NCI-H345 (cell line): ENCODE measurements around the gene FOXP1.
A peak's percentile ranks its signal among the peaks of the same experiment; 100 is the strongest.

ENCODE experiments used
- DNase-seq: peaks from one replicate; lab custom pipeline; 2025; lab: John Stamatoyannopoulos, UW

The FOXP1 gene

DNA sequence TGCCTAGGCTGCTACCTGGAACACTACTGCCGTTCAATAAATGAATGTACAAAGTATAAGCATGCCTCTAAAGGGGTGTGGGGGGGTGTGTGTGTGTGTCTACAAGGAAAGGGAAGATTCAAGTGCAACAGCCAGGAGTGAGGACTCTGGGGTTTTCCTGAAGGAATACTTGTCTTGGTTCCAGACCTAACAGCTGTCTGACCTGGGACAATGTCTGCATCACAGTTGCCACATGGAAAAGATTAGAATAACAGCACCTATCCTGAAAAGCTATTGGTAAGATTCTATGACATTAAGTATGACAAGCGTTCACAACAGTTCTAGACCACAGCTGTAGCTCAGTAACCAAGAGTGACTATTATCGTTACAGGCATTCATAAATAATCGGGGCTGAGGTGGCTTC is 345.2 kb downstream of the FOXP1 start:
- no peak for DNase-seq

DNA sequence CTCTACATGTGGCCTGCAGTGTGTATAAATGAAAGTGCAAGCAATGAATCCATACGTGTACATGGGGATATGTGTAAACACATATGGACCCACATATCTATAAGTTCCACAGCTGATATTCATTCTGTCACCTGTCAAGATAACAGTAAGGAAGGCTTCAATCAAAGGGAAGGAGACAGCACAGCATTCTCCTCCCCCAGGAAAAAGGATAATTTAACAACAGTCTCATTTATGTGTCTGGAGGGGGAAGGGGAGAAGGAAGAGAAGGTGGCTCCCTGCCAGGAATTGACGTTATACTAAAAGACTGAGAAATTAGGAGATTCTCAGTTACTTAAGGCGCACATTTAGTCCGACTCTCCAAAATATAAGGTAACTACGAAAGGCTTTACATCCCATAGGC is 345.9 kb downstream of the FOXP1 start:
- no peak for DNase-seq

DNA sequence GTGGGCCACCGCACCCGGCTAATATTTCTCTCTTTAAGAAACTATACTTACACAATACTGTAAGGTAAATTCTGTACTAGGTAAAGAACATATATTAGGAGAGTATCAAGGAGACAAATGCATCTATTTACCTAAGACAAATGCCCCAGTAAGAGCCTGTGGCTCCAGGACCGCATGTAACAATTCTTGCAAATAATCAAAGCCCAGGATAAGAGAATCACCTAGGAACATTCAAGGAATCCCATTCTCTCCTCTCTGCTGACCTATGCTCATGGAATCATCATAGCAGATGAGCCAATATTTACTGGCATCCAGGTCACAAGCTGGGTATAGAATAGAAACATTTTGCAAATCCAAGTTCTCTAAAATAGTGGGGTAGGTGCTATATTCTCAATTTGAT is 347.7 kb downstream of the FOXP1 start:
- no peak for DNase-seq

DNA sequence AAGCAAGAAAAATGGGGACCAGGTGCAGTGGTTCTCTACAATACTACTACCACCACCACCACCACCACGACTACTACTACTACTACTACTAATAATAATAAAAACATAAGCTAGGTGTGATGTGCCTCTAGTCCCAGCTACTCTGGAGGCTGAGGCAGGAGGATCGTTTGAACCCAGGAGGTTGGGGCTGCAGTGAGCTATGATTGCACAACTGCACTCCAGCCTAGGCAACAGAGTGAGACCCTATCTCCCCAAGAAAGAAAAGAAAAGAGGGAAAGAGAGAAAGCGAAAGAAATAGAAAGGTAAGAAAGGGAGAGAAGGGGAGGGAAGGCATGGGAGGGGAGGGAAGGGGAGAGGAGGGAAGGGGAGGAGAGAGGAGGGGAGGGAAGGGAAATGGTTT is 350.6 kb downstream of the FOXP1 start:
- DNase-seq, result no peak

DNA sequence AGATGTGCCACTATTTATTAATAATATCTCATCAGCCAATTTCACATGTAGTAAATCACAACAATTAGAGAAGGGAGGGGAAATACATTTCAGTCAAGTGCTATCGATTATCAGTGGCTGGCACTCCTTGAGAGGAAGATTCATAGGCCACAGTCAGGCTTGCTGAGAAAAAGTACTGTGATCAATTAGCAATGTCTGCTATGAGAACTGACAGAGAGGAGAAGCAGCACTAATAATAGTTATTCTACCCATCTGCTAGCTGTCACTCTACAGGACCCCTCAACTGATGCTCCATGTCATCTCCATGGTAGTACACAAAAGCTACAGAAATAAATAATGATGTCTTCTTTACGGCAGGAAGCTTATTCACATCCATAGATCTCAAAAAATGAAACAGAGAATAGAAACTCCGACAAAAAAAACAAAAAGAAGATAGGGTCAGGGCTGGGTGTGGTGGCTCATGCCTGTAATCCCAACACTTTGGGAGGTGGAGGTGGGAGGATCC is 351.3 kb downstream of the FOXP1 start:
- no peak for DNase-seq

DNA sequence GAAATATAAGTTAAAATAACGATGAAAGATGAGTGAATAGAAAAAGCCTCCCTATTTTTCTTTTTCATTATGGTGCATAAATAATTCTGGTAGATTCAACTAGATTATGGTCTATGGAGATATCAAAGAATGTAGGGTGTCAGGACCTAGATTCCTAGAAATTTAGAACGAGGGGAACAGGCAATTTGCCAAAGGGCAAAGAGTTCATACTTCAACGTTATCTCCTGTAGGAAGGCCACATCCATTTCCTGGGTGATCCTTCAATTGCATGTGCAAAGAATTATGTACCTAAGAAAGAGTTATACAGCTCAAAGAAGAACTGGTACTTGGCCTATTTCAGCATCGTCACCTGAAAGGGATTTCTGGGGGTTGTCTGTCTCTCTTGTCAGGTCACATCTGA is 351.8 kb downstream of the FOXP1 start:
- DNase-seq, result no peak

DNA sequence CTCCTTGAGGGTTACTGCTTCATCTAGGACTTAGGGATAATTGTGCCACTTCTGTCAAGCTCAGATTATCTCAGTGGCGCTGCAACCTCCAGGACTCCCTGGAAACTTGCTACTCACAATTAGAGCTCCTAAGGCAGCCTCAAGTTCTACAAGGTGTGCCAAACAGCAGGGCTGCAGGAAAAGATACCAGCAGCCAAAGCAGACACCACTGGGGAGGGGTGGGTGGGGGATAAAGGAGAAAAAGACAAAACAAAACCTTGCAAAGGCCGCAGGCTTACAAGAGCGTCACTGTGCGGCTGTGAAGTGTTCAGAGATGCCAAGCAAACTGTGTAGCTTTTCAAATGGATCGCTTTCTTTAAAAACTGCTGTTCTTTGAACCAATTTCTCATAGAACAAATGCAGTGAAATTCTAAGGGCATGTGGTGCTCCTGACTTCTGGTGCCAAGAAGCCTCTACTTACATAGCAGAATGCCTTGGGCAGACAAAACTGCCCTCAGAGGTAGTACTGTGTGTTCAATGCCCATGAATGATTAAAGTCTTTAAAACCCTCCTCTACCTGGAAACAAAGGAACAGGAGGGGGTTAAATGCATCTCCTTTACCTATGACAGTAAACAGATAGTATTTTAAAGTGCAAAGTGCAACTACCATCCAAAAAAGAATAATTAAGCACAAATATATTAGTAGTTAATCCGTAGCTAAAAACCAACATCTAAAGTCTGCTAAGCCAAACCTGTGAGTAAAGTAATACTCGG is 353.4 kb downstream of the FOXP1 start:
- no peak for DNase-seq

DNA sequence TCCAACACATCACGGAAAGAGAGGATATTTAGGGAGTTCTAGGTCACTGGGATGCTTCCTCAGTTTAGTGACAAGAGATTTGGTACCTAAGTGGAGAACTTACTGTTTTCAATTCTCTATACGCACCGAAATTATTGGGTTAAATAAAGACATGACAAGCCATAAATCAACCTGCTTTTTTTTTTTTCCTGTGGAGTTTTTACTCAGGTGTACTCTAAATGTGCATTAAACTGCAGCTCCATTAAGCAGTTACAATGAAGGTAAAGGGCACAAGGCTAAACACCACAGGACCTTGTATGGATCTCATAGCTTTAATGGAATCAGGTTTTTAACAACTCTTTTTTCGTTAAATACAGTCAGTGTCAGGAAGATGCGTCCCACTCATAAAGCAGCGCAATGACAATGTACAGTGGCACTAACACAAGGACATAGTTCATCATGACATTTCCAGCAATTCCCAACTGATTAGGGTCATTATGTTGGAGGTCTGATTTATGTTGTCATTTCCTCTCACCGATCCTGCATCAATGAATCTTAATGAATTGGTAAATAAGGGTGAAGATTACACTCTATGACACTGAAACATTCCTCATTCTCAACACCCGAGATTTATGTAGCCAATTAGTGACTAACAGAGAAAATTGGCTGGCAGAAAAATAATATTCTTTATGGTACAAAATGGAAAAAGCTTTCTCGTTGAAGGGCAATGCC is 355.2 kb downstream of the FOXP1 start:
- no peak for DNase-seq

DNA sequence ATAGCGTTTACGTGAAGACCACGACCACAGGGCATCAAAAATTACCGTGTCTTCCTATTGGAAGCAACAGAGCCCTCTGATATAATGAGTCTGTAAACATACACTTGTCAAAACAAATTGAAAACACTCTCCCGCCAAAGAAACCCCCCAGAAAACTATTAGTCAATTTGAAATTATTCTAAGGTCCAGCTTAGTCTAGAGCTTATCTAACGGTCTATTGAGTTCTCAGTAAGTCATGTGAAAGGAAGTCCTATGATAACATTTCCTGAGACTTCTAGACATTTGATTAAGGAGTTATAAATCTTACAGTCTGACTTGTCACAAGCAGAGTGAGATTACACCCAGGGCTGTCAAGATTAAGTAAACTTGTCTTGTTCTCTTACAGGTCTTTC is 356.3 kb downstream of the FOXP1 start:
- DNase-seq, result no peak

DNA sequence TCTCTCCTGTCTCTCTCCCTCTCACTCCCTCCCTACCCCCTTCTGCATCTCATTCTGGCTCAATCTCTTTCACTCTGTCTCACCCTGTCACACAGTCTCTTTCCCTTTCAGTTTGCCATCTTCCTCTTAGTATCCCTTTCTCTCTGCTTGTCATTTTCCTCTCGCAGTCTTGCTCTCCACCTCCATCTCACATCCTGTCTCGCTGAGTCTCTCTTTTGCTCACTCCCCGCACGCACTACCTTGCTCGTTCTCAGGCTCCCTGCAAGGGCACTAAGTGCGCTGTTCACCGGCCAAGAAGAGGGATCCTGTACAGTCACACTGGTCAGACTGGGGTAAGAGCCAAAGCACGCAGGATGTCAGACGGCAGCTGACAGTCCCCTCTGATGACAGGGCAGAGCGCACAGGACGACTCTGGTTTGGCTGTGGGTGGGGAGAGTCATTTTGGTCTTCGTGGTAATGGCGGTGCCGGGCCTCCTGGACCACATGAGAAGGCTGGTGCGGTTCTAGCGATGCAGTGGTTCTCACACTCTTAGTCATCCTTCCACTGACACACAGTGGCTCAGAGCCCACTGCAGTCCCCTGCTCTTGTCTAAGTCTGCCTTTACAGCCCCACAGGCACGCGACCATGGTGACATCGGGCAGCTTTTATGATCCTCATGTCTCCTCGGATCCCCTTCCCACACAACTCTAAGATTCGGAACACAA is 356.8 kb downstream of the FOXP1 start:
- DNase-seq, result no peak

DNA sequence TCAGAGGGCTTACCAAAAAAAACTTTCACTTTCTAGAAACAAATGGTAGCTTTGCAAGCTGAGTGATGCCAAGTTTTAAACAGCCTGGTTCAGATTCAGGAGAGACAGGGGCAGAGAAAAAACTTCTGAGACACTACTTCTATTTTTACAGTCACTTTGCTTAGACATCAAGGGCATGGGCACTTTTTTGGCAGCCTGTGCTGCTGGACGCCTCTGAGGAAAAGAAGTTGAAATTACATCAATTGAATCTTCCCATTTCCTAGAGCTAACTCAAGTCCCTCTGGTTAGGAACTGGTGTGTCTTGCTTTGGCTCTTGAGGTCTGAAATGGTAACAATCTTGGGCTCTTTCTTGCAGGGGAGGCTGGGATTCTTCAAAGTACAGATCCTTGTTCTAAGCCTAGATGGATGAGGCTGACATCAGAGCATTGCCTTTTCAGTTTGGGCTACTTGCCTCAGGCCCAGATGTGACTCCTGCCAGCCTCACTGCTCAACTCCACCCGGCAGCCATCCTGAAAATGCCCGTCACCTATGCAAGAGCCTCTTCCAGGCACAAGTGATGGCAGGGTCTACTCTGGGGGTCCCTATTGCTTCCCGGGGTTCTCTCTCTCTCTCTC is 357.5 kb downstream of the FOXP1 start:
- no peak for DNase-seq

DNA sequence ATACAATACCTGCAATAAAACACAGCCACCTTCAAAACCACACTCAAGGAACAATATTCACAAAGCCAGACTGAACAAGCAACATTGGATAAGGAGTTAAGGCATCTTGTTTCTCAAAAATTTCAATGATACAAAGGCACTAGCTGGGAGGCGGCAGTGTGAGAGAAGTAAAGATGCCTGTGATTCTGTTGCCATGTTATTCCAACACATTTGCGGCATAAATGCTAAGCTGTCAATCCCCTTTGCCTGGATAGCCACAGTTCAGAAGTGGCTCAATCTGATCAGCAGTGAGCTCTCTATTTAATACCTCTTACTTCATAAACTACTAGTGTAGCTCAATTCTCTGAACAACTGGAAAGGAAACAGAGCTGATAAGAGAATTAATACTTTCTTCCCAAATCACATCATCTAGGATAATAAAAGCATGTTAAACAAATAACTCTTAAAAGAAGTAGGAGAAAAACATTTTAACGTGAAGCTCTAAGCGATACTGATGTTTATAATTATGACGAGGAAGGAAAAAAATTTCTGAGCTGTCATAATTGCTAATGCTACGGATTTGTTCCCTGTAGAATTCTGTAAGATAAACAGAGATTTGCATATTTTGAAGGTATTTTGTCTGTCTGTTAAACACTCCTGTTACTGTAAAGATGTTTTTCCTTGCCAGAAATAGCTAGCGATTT is 358.4 kb downstream of the FOXP1 start:
- no peak for DNase-seq

DNA sequence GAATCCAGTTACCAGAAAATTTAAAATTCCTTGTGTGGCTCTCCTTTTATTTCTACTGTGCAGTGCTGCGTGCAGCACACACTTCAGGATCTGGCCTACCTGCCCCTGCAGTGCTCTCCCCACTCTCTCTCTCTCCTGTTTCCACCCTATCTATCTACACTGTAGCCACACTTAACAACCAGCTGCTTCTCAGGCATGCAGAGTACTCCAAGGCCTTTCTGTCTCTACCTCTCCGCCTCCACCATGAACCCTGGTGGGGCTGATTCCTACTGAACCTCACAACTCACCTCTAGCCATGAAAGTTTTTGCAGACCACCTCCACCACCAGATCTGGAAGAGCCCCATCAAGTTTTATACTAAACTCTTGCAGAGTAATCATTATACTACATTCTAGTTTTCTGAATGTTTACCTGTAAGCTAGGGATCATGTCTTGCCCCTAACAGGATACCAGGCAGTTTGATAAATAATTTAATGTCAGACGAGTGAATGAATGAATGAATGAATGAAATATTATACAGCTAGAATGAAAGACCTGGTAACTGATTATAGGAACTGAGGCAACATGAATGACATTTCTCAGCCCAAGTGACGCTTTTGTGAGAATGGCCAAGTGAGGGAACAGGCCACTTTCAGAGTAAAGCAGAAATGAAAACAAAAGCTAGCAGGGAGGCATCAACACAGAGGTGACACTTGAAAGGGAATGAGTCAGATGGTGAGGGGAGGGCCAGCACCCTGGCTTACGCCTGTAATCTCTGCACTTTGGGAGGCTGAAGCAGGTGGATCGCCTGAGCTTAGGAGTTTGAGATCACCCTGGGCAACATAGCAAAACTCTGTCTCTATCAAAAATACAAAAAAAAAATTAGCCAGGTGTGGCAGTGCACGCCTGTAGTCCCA is 363.5 kb downstream of the FOXP1 start:
- DNase-seq, result no peak

DNA sequence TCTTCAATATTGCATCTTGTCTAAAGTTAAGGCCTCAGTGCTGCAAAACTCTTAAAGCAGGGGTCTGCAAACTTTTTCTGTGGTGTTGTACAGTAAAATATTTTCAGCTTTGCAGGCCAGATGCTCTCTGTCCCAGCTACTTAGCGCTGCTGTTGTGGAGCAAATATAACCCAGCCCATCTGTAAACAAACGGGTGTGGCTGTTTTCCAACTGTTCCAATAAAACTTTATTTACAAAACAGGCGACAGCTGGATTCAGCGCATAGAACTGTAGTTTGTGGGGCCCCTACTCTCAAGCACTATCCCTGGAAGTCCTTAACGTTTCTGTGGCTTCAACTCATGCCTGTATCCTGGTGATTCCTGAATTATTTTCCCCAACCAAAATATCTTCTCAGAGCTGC is 365.0 kb downstream of the FOXP1 start:
- no peak for DNase-seq

DNA sequence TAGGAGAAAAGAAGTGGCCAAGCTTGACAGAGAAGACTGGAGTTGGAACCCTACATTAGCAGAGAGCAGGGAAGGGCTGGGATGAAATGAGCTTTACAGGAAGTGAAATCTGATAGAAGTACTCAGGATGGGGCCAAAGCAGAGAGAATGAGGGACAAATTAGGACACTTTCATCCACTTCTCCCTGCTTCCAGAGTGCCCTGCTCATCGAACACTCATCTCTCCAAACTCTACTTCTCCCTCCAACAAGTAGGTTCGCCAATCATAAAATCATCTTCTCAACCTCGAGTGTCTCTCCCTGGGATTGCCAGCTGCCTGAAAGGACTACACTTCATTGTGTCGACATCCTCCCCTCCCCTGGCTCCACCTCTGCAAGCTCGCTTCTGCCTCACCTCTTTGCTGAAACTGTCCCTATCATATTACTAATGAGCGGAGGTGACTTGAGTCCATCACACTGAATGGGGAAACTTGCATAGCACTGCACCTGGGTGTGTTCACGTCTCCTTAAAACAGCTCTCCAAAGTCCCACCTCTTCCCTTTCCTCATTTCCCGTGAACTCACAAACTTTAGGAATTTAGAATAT is 365.8 kb downstream of the FOXP1 start:
- DNase-seq, result peak; percentile 30

DNA sequence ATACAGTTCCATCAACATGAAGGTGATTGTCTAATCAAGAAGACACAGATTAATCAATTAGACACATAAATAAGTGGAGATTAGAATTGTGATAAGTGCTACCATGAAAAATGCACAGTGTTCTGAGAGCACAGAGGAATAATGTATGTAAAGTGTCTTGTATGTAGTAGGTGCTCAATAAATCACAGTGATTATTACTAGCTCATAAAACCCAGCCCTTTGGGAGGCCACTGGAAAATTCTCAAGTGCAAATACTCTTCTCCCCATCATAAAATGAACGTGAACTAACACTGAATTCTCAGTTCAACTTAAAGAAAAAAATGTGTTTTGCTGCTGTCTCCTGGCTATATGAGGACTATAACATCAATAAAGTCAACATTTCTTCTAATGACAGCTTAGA is 368.2 kb downstream of the FOXP1 start:
- DNase-seq, result no peak

DNA sequence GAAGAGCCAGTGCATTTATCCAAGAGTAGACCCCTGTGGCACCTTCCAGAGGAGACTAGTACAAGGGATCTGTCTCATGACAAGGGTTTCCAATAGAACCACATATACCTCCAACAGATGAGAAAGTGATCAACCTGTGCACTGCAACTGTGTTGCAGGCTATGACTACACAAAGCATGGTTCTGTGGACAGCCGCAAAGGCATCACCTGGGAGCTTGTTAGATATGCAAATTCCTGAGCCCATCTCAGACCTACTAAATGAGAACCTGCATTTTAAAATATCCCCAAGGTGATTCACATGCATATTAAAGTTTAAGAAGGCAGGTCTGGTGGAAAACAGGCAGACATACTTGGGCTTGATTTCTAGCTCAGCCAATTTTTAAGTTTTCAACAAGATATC is 368.7 kb downstream of the FOXP1 start:
- no peak for DNase-seq

DNA sequence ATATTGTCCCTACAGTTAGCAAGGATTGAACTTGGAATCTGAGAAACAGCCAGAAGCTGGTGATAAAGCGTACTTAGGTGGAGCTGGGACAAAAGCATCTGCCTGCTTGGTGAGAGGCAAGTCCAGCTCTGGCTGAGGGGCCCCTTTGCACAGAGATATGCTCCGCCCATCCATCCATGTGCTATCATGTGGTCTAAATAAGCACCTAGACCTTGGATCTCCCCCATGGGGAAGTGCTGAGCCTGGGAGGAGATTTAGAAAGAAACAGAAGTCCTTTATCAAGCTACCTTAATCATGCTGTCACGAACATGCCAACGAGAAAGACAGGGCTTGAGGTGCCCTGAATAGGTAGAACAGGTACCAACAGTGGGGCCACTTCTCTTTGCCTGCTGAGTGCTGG is 369.5 kb downstream of the FOXP1 start:
- DNase-seq, result no peak

DNA sequence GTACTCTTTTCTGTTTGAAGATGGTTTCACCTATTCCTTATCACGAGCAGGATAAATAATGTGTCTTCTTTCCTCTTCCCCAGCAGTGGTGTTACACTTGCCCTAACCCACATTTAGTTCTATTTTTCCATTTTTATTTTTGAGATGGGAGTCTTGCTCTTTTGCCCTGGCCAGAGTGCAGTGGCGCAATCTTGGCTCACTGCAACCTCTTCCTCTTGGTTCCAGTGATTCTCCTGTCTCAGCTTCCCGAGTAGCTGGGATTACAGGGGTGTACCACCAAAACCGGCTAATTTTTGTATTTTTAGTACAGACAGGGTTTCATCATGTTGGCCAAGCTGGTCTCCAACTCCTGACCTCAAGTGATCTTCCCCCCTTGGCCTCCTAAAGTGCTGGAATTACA is 372.4 kb downstream of the FOXP1 start:
- DNase-seq, result no peak

DNA sequence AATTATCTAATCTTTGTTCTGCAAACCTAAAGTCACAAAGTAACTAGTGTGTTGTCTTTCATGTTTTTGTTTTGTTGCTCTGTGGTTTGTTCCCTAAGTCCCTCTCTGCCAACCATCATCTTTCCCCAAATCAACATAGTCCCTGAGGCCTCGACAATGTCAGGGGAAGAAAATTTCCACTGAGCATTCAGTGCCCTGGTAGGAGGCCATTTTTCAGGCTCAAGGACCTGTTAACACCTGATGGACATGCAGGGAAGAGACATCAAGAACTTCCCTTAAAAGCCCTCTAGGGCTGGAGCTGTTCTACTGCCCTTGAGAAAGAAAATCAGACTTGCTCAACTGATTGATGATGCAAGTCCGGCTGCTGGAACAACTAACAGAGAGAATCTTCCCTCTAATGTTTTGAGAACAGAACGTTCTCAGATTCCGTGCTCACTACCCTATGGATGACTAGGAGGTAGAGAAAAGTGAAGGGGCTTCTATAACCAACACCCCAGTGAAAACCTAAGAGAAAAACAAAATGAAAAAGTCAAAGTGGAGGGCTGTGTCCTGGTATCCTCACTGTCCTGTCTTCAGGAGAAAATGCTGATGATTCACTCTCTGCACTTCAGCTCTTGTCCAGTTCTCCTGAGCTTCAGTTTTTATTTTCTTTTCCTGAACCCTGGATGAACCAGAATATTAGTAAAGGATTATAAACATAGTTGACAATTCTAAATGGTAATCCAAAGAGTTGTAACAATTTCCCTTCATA is 373.1 kb downstream of the FOXP1 start:
- DNase-seq, result no peak
